Prostate gland (tissue), 2 donors: ENCODE measurements around the gene FAM110A.

Source experiments
- CTCF ChIP-seq, 4 experiments: fragments of 200-600 bp in 2 of 4; fragments of 450-650 bp in 2 of 4; sonication (generic) in 2 of 4; IDR thresholded peaks; 1 replicate in 3 of 4; 2 replicates in 1 of 4; pipeline ENCODE4 v1.5.1; 2016 to 2019; ENCODE audit warnings: antibody characterized with exemption in 4 of 4, mild to moderate bottlenecking in 2 of 4, moderate library complexity in 2 of 4
- POLR2A ChIP-seq: fragments of 450-650 bp; IDR thresholded peaks from one replicate; pipeline ENCODE4 v1.6.1; 2016; ENCODE audit warnings: antibody characterized with exemption, mild to moderate bottlenecking
- POLR2AphosphoS5 ChIP-seq: sonication (generic); formaldehyde crosslinking; IDR thresholded peaks from one replicate; pipeline ENCODE4 v1.6.1; 2017; ENCODE audit warnings: antibody characterized with exemption

GRCh38 chr20:878511-879307 lies 45.2 kb downstream of the FAM110A start:
- no peak for TF ChIP-seq POLR2A
- no peak for TF ChIP-seq CTCF (IDR thresholded peaks at IDR 0.05)
- TF ChIP-seq POLR2AphosphoS5 = no peak
